ENCODE measurements around the gene AFF3. TPM values are rescaled to one million over a fixed set of nuclear protein-coding genes. Genes with fewer than 3 reads are reported as not detected.

The AFF3 gene
- total RNA-seq, 2 donors from 2014 or later: 9.9 to 20.1 TPM

DNA sequence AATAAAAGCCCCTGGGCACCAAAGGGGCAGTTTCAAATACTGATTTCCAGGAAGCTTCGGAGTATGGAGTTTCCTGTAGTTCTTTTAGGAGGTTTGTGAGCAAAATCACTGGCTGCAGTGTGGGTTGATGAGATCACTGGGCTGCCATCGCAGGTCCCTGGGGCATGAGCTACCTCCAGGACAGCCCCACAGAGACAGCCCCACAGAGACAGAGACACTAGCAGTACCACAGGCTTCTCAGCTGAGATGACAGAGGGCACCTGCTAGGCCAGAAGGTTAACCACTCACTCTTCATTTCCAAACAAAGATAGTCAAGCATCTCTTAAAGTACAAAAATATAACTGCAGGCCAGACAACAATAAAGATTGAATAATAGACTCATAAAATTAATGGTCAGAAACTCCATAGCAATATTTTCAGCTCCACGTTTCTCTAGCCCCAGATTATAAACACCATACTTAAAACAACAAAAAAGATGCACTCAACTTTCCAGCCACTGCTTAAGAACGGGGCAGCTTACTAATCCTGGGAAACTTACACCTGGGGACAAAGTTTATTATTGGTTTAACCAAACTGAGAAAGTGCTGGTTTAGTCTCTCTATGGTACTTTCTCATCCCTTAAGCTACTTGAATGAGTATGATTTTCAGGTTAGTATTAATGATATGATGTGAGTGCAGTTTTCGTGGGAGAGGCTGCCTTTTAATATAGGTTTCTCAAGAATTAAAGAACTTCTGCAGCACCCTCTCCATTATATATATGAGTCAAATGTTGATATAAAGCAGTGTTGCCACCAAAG, 11.6 kb downstream of the AFF3 start:
- TF ChIP-seq, protein P1, sequence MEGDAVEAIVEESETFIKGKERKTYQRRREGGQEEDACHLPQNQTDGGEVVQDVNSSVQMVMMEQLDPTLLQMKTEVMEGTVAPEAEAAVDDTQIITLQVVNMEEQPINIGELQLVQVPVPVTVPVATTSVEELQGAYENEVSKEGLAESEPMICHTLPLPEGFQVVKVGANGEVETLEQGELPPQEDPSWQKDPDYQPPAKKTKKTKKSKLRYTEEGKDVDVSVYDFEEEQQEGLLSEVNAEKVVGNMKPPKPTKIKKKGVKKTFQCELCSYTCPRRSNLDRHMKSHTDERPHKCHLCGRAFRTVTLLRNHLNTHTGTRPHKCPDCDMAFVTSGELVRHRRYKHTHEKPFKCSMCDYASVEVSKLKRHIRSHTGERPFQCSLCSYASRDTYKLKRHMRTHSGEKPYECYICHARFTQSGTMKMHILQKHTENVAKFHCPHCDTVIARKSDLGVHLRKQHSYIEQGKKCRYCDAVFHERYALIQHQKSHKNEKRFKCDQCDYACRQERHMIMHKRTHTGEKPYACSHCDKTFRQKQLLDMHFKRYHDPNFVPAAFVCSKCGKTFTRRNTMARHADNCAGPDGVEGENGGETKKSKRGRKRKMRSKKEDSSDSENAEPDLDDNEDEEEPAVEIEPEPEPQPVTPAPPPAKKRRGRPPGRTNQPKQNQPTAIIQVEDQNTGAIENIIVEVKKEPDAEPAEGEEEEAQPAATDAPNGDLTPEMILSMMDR (IDR thresholded peaks at IDR 0.05): no peak
- H3K27me3 ChIP-seq (replicated peaks; ENCODE audit: insufficient read depth): no peaks in the 10 kb centered on the region
- no peaks in the 10 kb centered on the region for H3K4me1 ChIP-seq (ENCODE audit: control insufficient read depth in 1 of 2, low read depth in 2 of 2)
- no peak overlapping the region for H3K4me3 ChIP-seq
- no peaks in the 10 kb centered on the region for H3K36me3 ChIP-seq
- DNase-seq (ENCODE audit: low spot score) (no peak), ATAC-seq (ENCODE audit: insufficient number of reproducible peaks, low FRiP score, low read depth) (no peak)
- no peak overlapping the region for H3K27ac ChIP-seq
- H3K9me3 ChIP-seq: no peaks in the 10 kb centered on the region

DNA sequence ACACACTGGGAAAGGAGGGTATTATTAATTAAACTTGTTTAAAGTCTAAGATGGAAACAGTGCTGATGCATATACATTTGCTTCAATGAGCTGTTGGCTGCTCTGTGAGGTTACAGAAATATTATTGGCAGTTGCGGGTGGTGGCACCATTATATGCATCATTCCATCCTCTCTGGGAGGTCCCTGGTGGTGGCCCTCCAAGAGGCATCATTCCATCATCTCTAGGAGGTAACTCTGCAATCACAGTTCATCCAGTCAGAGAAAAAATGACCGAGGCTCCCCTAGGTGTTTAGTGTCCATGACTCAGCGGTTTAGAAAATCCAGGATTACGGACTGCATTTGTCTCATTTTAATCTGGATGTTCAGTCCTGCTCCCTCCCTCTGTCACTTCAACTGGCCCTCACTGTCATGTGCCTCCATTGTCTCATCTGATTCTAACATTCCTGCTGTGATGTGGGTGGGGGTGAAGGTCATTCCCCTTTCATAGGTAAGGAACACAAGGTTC, 15.4 kb downstream of the AFF3 start:
- Histone ChIP-seq H3K27me3 (replicated peaks; ENCODE audit: insufficient read depth) (no peaks in the 10 kb centered on the region), H3K4me1 (ENCODE audit: control insufficient read depth in 1 of 2, low read depth in 2 of 2) (no peaks in the 10 kb centered on the region), H3K9me3 (no peaks in the 10 kb centered on the region), H3K27ac (no peak overlapping the region), H3K4me3 (no peak overlapping the region), H3K36me3 (no peaks in the 10 kb centered on the region)
- TF ChIP-seq, protein P1 (IDR thresholded peaks at IDR 0.05): no peak
- ATAC-seq (ENCODE audit: insufficient number of reproducible peaks, low FRiP score, low read depth): no peak
- no peak for DNase-seq (ENCODE audit: low spot score)

DNA sequence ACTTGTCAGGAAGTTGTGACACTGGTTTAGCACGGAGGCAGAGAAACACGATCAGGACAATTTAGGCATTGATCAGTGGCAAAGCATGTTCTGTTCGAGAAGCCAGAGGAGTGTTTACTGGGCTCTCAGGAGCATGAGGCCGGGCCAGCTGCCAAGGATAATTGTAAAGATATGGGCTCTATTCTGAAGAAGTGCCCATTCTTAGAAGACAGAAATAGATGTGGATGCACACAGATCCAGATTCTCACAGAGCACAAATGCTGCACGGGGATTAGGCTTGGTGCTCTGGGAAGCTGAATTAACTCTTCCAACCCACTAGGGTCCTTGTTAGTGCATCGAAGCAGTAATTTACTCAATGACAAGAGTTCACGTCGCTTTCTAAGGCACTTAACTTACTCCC, 16.2 kb downstream of the AFF3 start:
- Histone ChIP-seq H3K27me3 (replicated peaks; ENCODE audit: insufficient read depth) (no peaks in the 10 kb centered on the region), H3K4me1 (ENCODE audit: control insufficient read depth in 1 of 2, low read depth in 2 of 2) (no peaks in the 10 kb centered on the region), H3K36me3 (no peaks in the 10 kb centered on the region), H3K27ac (no peak overlapping the region), H3K9me3 (no peaks in the 10 kb centered on the region), H3K4me3 (no peak overlapping the region)
- TF ChIP-seq, protein P1 (IDR thresholded peaks at IDR 0.05): no peak
- DNase-seq (ENCODE audit: low spot score) (no peak), ATAC-seq (ENCODE audit: insufficient number of reproducible peaks, low FRiP score, low read depth) (no peak)

DNA sequence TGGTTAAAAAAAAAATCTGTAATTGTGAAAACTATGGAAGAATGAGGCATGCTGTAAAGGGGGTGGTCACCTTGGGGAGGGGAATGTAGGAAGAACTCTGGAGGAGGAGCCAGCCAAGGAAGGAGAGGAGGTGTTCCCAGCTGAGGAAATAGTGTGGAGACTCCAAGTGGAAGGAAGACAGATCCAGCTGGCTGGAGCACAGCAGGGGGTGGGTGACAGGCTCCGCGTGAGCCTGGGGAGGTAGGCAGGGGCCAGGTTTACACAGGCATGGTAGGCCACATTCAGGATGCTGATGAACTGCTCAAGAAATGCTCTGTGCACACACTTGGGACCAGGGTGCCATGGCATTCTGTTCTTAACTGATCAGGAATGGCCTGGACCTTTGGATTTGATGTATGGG, 16.8 kb downstream of the AFF3 start:
- DNase-seq (ENCODE audit: low spot score): no peak
- Histone ChIP-seq H3K4me3 (no peak overlapping the region), H3K36me3 (no peaks in the 10 kb centered on the region), H3K27me3 (replicated peaks; ENCODE audit: insufficient read depth) (no peaks in the 10 kb centered on the region), H3K4me1 (ENCODE audit: control insufficient read depth in 1 of 2, low read depth in 2 of 2) (no peaks in the 10 kb centered on the region), H3K27ac (no peak overlapping the region), H3K9me3 (no peaks in the 10 kb centered on the region)
- ATAC-seq (ENCODE audit: insufficient number of reproducible peaks, low FRiP score, low read depth): no peak
- TF ChIP-seq, protein P1 (IDR thresholded peaks at IDR 0.05): no peak

GRCh38 chr2:100124761-100125160, 17.6 kb downstream of the AFF3 start:
- TF ChIP-seq, protein P1 (IDR thresholded peaks at IDR 0.05): no peak
- Histone ChIP-seq H3K36me3 (no peaks in the 10 kb centered on the region), H3K27me3 (replicated peaks; ENCODE audit: insufficient read depth) (no peaks in the 10 kb centered on the region), H3K9me3 (no peaks in the 10 kb centered on the region), H3K4me3 (no peak overlapping the region), H3K27ac (no peak overlapping the region), H3K4me1 (ENCODE audit: control insufficient read depth in 1 of 2, low read depth in 2 of 2) (no peaks in the 10 kb centered on the region)
- DNase-seq (ENCODE audit: low spot score) (no peak), ATAC-seq (ENCODE audit: insufficient number of reproducible peaks, low FRiP score, low read depth) (no peak)
